Measurements from ENCODE around the gene INPP4A.
"Not testable (repeated sequence)": the region's sequence is repeated elsewhere in the genome, so short reads cannot be mapped to it uniquely, and the experiment has no call there.

Gene INPP4A

DNA sequence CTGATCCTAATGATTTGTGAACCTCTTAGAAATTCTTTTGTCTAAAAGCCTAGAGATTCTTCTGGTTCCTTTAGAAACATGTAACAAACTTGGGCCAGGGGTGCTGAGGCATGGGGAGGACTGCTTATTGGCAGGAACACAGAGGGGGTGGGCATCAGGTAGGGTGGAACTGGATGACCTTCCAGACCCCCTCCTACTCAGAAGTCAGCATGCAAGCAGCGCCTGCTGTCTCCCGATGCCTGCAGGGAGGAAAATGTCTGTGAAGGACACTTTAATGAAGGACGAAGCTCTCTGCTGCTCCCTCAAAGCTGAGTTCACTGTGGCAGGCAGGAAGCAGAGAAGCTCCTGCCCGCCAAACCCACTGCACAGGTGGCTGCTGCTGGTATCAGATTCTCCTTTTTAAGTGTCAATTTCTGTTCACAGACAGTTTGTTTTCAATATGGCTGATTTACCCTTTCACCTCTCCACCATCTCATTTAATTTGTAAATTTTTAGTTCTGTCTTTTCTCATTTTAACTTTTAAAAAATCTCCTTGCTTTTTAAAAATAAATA lies 144.3 kb downstream of the INPP4A start:
- Mint-ChIP-seq H3K9me3 (no peaks in the 10 kb centered on the region), H3K4me1 (peaks cover 19% of the 10 kb centered on the region), H3K27me3 (no peaks in the 10 kb centered on the region), H3K4me3 (no peak overlapping the region), H3K36me3 (peaks cover 14% of the 10 kb centered on the region), H3K27ac (peak overlapping the region; percentile 83)

GRCh38 chr2:98589489-98589888 lies 144.8 kb downstream of the INPP4A start:
- Mint-ChIP-seq H3K4me3 (no peak overlapping the region), H3K4me1 (peaks cover 19% of the 10 kb centered on the region), H3K36me3 (peaks cover 15% of the 10 kb centered on the region), H3K27ac (peak overlapping the region; percentile 83), H3K27me3 (no peaks in the 10 kb centered on the region), H3K9me3 (no peaks in the 10 kb centered on the region)

DNA sequence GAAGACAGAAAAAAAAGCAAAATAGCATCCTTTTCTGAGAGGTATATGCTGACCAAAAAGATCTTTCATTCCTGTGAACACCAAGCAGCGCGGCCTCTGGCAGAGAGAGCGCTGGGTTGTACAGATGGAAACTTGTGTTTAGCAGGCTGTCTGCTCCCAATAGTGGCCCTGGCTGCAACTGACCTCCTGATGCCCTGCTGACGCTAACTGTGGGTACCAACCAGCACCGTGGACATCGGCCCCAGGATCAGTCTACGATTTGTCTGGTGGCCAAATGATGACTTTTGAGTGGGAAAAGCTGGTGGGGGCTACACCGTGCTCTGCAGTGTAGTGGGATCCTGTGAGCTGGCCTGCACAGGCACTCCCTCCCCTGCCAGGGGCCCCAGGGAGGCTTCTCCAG lies 147.9 kb downstream of the INPP4A start:
- no peak overlapping the region for H3K4me3 Mint-ChIP-seq
- no peaks in the 10 kb centered on the region for H3K9me3 Mint-ChIP-seq
- H3K4me1 Mint-ChIP-seq, result peaks cover 35% of the 10 kb centered on the region
- H3K27me3 Mint-ChIP-seq, result no peaks in the 10 kb centered on the region
- H3K27ac Mint-ChIP-seq, result no peak overlapping the region
- peaks cover 26% of the 10 kb centered on the region for H3K36me3 Mint-ChIP-seq

- not testable (repeated sequence) for H3K9me3 Mint-ChIP-seq, H3K27ac Mint-ChIP-seq, H3K27me3 Mint-ChIP-seq, H3K4me3 Mint-ChIP-seq
- Mint-ChIP-seq H3K4me1 (peaks cover 35% of the 10 kb centered on the region), H3K36me3 (peaks cover 32% of the 10 kb centered on the region)
Measured at GRCh38 chr2:98594665-98595064, 150.0 kb downstream of the INPP4A start.

DNA sequence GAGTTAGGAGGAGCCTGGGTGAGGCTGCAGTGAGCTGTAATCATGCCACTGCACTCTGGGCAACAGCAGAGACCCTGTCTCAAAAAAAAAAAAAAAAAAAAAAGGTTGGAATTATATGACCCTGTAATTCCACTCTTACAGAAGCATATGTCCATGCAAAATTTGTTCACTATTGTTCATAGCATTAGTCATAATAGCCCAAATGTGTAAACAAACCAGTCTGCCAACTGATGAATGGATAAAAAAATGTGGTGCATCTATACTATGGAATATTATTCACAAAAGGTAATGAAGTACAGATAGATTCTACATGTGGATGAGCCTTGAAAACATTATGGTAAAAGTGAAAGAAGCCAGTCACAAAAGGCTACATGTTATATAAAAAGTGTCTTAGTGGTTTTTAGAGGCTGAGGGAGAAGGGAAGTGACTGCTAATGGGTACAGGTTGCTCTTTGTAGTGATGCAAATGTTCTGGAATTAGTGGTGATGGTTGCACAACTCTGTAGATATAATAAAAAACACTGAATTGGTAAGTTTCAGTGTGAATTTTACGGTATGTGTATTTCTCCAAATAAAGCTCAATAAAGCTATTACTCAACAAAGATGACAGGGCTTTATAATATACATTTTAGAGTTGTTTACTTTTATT lies 154.2 kb downstream of the INPP4A start:
- Mint-ChIP-seq H3K27me3 (no peaks in the 10 kb centered on the region), H3K27ac (peak overlapping the region; percentile 25), H3K36me3 (peaks cover 25% of the 10 kb centered on the region), H3K9me3 (no peaks in the 10 kb centered on the region), H3K4me1 (peaks cover 36% of the 10 kb centered on the region), H3K4me3 (no peak overlapping the region)

- peaks cover 17% of the 10 kb centered on the region for H3K36me3 Mint-ChIP-seq
- no peak overlapping the region for H3K4me3 Mint-ChIP-seq
- no peaks in the 10 kb centered on the region for H3K27me3 Mint-ChIP-seq
- H3K9me3 Mint-ChIP-seq, result no peaks in the 10 kb centered on the region
- peaks cover 54% of the 10 kb centered on the region for H3K4me1 Mint-ChIP-seq
- no peak overlapping the region for H3K27ac Mint-ChIP-seq
Measured at GRCh38 chr2:98601532-98602132, 157.0 kb downstream of the INPP4A start.

DNA sequence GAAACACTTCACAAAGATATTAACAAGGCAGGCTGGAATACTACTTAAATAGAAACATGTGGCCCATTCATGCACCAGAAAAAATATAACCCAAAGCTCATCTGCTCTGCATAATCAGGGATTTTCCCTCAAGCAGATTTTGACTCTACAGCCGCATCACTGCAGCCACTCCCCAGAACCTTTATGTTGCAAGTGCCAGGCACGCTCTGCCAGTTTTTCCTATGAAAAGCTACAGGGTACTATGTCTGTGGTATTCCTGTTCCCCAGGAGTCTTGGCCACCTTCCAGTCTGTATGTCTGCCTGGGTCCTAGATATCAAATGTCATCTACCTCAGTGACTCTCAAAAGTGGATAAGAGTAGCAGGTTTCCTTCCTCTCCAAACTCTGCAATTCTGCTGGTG lies 159.9 kb downstream of the INPP4A start:
- Mint-ChIP-seq H3K36me3 (peaks cover 6% of the 10 kb centered on the region), H3K27ac (peak overlapping the region; percentile 82)

GRCh38 chr2:98605076-98605475 lies 160.4 kb downstream of the INPP4A start:
- Mint-ChIP-seq H3K9me3 (no peaks in the 10 kb centered on the region), H3K27ac (peak overlapping the region; percentile 82), H3K27me3 (no peaks in the 10 kb centered on the region), H3K36me3 (peaks cover 4% of the 10 kb centered on the region), H3K4me3 (no peak overlapping the region), H3K4me1 (peaks cover 54% of the 10 kb centered on the region)

More for the DNA sequence above, 159.9 kb downstream of the INPP4A start:
- no peak overlapping the region for H3K4me3 Mint-ChIP-seq
- no peaks in the 10 kb centered on the region for H3K27me3 Mint-ChIP-seq
- peaks cover 48% of the 10 kb centered on the region for H3K4me1 Mint-ChIP-seq
- H3K9me3 Mint-ChIP-seq, result no peaks in the 10 kb centered on the region

DNA sequence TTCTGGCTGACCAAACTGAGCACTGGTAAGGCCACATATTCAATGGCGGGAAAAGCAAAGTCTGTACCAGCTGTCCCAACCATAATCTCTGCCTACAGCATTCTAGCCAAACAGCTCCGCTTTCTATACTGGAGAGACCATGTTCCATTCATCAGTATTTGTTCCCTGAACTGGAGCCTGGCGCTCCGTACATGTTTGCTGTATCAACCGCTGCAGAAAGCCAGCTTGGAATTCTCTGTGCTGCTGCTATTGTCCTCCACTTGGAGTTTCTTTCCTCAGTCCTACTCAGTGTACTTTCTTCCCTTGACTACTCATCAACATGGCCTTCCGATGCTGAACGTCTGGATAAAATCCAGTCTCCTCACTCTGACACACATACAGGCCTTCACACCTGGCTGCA lies 161.8 kb downstream of the INPP4A start:
- Mint-ChIP-seq H3K27me3 (no peaks in the 10 kb centered on the region), H3K27ac (peak overlapping the region; percentile 93), H3K9me3 (no peaks in the 10 kb centered on the region), H3K4me3 (peak overlapping the region; percentile 91), H3K4me1 (peaks cover 64% of the 10 kb centered on the region), H3K36me3 (peaks cover 11% of the 10 kb centered on the region)

DNA sequence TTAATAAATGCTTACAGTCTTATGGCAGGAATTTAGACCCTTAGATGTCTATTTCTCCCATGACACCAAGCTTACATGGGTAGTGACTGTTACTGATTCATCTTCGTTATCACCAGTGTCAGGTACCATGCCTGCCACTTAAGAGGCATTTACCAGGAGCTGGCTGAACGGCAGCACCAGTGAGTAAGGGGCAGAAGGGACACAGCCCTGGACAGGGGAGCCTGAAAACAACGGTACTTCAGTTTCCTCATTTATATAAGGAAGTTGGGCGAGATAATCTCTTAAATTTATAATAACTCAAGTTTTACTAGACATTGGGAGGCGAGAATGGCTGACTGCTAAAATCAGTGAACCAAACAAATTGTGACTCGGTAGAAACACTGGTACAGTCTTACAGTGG lies 162.4 kb downstream of the INPP4A start:
- Mint-ChIP-seq H3K4me1 (peaks cover 68% of the 10 kb centered on the region), H3K4me3 (peak overlapping the region; percentile 91), H3K27ac (peak overlapping the region; percentile 93), H3K36me3 (peaks cover 12% of the 10 kb centered on the region), H3K27me3 (no peaks in the 10 kb centered on the region), H3K9me3 (no peaks in the 10 kb centered on the region)

- no peaks in the 10 kb centered on the region for H3K27me3 Mint-ChIP-seq
- H3K4me3 Mint-ChIP-seq, result peak overlapping the region; percentile 91
- peaks cover 69% of the 10 kb centered on the region for H3K4me1 Mint-ChIP-seq
- peaks cover 12% of the 10 kb centered on the region for H3K36me3 Mint-ChIP-seq
- no peaks in the 10 kb centered on the region for H3K9me3 Mint-ChIP-seq
- H3K27ac Mint-ChIP-seq, result peak overlapping the region; percentile 93
Measured at GRCh38 chr2:98607741-98608115, 163.1 kb downstream of the INPP4A start.

- H3K27me3 Mint-ChIP-seq, result no peaks in the 10 kb centered on the region
- peaks cover 15% of the 10 kb centered on the region for H3K36me3 Mint-ChIP-seq
- H3K4me1 Mint-ChIP-seq, result peaks cover 73% of the 10 kb centered on the region
- H3K9me3 Mint-ChIP-seq, result no peaks in the 10 kb centered on the region
- peak within 1 kb of the TSS; percentile 93 for H3K27ac Mint-ChIP-seq
- H3K4me3 Mint-ChIP-seq, result peak within 1 kb of the TSS; percentile 91
Measured at GRCh38 chr2:98608116-98608961, 163.7 kb downstream of the INPP4A start, which contains the start of the genes COA5 and UNC50. Gene COA5 (minus strand): TSS chr2:98608512. CDS start chr2:98608405, 107 bp downstream. Gene UNC50 (plus strand): TSS chr2:98608589. CDS start chr2:98609760, 1,171 bp downstream.

DNA sequence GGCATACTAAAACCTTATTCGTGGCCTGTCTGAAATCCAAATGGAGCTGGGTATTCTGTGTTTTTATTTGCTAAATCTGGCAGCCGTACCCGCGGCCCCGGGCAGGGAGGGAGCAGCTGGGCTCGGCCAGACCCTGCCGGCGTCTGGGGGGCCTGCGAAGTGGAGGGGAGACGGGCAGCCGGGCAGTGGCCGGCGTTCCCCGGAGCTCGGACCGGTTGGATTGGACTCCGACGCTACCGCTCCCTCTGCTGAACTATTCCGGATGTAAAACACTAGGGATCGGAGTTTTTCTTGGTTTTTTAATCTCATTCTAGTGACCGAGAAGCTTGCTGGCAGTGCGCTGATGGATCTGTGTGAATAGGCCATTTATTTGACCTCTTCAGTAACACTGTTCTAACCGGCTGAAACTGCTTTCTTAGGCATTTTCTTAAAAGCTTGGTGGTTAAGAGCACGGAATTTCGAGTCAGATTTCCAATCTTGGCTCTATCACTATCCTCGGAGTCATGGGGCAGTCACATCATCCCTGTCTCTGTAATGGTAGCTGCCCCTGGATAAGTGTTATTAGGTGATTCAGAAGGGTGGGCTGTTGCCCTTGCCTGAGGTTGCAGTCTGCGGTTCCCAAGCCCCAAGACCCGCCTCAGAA lies 164.4 kb downstream of the INPP4A start:
- Mint-ChIP-seq H3K36me3 (peaks cover 18% of the 10 kb centered on the region), H3K9me3 (no peaks in the 10 kb centered on the region), H3K4me3 (peak overlapping the region; percentile 91), H3K4me1 (peaks cover 74% of the 10 kb centered on the region), H3K27me3 (no peaks in the 10 kb centered on the region), H3K27ac (peak overlapping the region; percentile 93)

DNA sequence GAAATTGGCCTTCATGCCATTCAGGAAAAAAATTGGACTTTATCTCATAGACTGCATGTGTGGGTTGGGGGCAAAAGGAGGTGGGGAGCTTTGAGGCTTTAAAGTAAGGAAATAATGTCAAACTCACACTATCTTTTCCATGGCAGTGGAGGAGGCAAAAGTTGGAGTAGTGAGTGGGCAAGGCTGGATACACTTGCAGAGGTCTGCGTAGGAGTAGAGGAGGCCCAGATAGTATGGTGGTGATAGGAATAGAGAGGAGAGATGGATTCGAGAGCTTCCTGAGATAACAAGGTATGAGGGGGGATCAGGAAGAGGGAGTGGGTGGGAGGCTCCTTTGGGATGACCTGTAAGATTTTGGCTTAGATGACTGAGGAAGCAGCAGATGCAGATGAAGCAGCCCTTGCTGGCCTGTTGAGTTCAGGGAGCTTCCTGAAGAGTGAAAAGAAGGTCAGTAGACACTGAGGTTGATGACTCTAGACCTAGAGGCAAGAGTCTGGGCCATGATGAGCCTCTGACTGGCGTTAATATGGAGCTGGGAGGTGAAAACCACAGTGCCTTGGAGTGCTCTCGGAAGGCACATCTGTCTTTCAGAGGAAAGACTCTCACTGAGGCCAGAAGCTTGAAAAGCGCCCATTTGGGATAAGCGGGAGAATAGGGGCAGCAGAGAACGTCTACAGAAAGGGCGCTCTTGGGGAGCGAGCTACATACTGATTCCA lies 169.5 kb downstream of the INPP4A start:
- Mint-ChIP-seq H3K27me3 (no peaks in the 10 kb centered on the region), H3K9me3 (no peaks in the 10 kb centered on the region), H3K4me3 (no peak overlapping the region), H3K27ac (peak overlapping the region; percentile 83), H3K36me3 (peaks cover 32% of the 10 kb centered on the region), H3K4me1 (peaks cover 75% of the 10 kb centered on the region)

DNA sequence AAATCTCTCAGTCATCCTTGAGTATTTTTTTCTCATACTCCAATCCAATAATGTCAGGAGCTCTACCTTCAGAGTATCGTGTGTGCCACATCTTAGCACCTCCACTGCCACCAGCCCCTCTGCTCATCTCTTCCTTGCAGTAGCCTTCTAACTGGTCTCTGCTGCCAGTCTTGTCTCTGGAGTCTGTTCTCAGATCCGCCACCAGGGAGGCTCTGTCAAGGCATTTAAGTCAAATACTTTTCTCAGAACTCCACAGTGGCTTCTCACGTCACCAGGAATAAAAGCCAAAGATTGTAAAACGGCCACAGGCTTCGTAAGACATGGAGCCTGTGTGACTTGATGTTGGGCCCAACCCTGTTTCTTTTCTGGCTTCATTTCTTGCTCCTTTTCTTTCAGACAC lies 170.8 kb downstream of the INPP4A start:
- peak overlapping the region; percentile 34 for H3K4me3 Mint-ChIP-seq
- H3K27ac Mint-ChIP-seq, result peak overlapping the region; percentile 77
- H3K4me1 Mint-ChIP-seq, result peaks cover 72% of the 10 kb centered on the region
- no peaks in the 10 kb centered on the region for H3K9me3 Mint-ChIP-seq
- H3K27me3 Mint-ChIP-seq, result no peaks in the 10 kb centered on the region
- H3K36me3 Mint-ChIP-seq, result peaks cover 32% of the 10 kb centered on the region
